ENCODE measurements around the gene TMEM87B.

The TMEM87B gene

GRCh38 chr2:112162956-112163355 is 107.9 kb downstream of the TMEM87B start:
- no peak for DNase-seq (ENCODE audit: low spot score)
- in situ Hi-C loops (cut with MboI; ENCODE audit: low sequenced_read_pairs, unreplicated experiment): no loop called here
- TF ChIP-seq CTCF (IDR thresholded peaks at IDR 0.05; ENCODE audit: borderline replicate concordance, control extremely low read depth, extremely low read depth, insufficient read depth, missing control alignments): no peak

- no peak for DNase-seq (ENCODE audit: low spot score)
- no peak for TF ChIP-seq CTCF (IDR thresholded peaks at IDR 0.05; ENCODE audit: borderline replicate concordance, control extremely low read depth, extremely low read depth, insufficient read depth, missing control alignments)
- in situ Hi-C loops (cut with MboI; ENCODE audit: low sequenced_read_pairs, unreplicated experiment): no loop called here
Measured at GRCh38 chr2:112163541-112163981, 108.5 kb downstream of the TMEM87B start.

GRCh38 chr2:112164876-112165275 is 109.8 kb downstream of the TMEM87B start:
- in situ Hi-C loops (cut with MboI; ENCODE audit: low sequenced_read_pairs, unreplicated experiment): no loop called here
- no peak for DNase-seq (ENCODE audit: low spot score)
- no peak for TF ChIP-seq CTCF (IDR thresholded peaks at IDR 0.05; ENCODE audit: borderline replicate concordance, control extremely low read depth, extremely low read depth, insufficient read depth, missing control alignments)

GRCh38 chr2:112165296-112165695 is 110.2 kb downstream of the TMEM87B start:
- in situ Hi-C loops (cut with MboI; ENCODE audit: low sequenced_read_pairs, unreplicated experiment): no loop called here
- no peak for DNase-seq (ENCODE audit: low spot score)
- no peak for TF ChIP-seq CTCF (IDR thresholded peaks at IDR 0.05; ENCODE audit: borderline replicate concordance, control extremely low read depth, extremely low read depth, insufficient read depth, missing control alignments)

- in situ Hi-C loops (cut with MboI; ENCODE audit: low sequenced_read_pairs, unreplicated experiment): no loop called here
- DNase-seq (ENCODE audit: low spot score): no peak
- no peak for TF ChIP-seq CTCF (IDR thresholded peaks at IDR 0.05; ENCODE audit: borderline replicate concordance, control extremely low read depth, extremely low read depth, insufficient read depth, missing control alignments)
Measured at GRCh38 chr2:112166806-112167499, 111.9 kb downstream of the TMEM87B start.

- in situ Hi-C loops (cut with MboI; ENCODE audit: low sequenced_read_pairs, unreplicated experiment): no loop called here
- no peak for DNase-seq (ENCODE audit: low spot score)
Measured at GRCh38 chr2:112168422-112169124, 113.5 kb downstream of the TMEM87B start.

More at GRCh38 chr2:112168422-112169124, 113.5 kb downstream of the TMEM87B start:
- TF ChIP-seq CTCF (IDR thresholded peaks at IDR 0.05; ENCODE audit: borderline replicate concordance, control extremely low read depth, extremely low read depth, insufficient read depth, missing control alignments): no peak

All from GM13976 (cell line).